T-helper 9 cell (primary cell): ENCODE results near the gene WIPF1.
A peak's percentile ranks its signal among the peaks of the same experiment; 100 is the strongest.

ENCODE experiments used
- DNase-seq: peaks from one replicate; pipeline ENCODE4 v3.0.0-alpha.2; 2020

WIPF1 gene

DNA sequence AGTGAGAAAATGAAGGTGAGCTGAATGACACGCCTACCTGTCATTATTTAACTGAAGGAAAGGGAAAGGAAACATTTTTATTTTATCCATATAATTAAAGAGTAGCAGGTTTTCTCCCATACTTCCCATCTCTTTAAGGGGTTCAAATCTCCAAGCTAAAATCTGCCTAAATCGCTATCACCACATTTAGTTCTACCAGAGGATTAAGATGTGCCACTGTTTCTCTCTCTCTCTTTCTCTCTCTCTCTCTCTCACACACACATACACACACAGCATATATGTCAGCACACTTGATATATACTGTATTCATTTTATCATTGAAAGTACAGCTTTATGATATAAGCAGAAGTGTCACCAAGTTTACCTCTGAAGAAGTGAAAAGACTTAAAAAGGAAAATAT, 3.1 kb downstream of the WIPF1 start:
- no peak for DNase-seq

DNA sequence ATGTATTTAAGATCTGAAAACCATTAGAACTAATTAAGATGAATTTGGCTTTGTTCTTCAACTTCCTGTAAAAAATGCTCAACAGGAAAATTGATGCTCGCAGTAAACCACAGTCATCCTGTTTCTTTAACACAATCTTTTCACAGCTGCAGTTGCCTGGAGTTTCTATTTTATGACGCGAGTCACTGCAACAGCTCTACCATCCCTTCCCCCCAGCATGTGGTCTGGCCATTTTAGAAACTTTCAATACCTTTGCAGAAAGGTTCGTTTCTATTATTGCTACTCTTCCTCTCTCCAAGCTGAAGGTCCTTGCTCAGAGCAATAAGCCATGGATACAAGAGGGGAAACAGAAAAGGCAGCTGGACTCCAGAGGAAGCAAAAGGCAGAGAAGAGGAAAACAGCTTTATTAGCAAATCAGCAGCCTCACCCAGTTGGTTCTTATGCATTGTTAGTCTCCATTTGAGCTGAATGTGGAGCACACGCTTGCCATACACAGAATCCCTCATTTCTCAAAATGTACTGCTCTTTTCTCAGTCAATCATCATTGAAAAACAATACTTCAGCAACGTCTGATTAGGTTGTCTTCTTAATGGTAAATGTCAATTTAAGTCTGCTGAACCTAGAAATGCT, 3.9 kb downstream of the WIPF1 start:
- peak; percentile 45 for DNase-seq

DNA sequence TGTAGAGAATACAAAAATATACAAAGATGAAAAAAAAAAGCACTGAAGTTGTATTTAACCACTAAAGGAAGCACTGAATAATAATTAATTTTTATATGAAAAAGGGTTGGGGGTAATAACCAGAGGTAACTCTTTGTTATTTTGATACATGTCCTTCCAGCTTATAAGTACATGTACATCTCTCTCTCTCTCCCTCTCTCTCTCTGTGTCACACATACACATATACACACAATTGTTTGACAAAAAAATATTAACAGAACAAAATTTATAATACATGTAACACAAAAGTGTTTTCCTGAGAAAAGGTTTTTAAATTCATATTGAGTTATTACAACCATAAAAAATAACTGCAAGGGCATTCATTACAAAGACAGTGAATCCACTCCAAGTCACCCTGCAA, 4.6 kb downstream of the WIPF1 start:
- no peak for DNase-seq

- no peak for DNase-seq
Observed at GRCh38 chr2:174591740-174592139, 5.9 kb downstream of the WIPF1 start.

- DNase-seq = no peak
Observed at GRCh38 chr2:174590928-174591648, 6.5 kb downstream of the WIPF1 start.

DNA sequence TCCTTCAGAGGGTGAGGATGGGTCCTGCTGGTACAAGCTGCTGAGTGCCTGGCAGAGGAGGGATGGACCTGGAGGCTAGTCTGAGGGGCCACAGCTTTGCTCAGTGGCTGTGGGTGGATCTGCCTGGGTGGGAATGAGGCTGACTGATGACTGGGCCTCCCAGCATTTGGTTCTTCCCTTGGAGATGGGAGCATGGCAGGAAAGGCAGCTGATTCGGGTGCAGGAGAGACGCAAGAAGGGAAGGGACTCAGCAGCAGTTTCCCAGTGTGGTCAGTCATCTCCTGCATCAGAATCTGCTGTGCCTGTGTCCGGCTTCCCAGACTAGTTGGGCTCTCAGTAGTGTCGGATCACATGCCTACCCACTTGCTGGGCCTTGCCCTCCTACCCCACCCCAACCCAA, 7.3 kb downstream of the WIPF1 start:
- DNase-seq = no peak

- DNase-seq = no peak
Observed at GRCh38 chr2:174589334-174589733, 8.3 kb downstream of the WIPF1 start.

DNA sequence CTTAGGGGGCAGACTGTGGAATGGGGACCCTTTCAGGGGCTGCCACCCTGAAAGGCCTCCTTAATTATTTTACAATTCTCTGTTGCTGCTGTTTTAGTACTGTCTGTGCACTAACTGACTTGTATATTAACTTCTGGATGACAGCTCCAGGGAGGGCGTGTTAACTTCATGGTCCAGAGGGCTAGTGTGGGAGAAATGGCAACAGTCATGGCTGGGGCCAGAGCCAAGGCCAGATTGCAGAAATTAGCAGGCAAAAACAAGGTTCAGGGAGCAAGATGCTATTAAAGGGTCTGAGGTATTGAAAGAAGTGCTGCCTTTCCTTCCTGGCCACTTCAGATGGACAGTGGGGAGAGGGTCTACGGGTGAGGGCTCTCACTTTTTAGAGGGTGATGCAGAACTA, 9.1 kb downstream of the WIPF1 start:
- DNase-seq = no peak

GRCh38 chr2:174587579-174587978, 10.0 kb downstream of the WIPF1 start:
- no peak for DNase-seq

- no peak for DNase-seq
Observed at GRCh38 chr2:174586418-174587295, 10.9 kb downstream of the WIPF1 start.

- no peak for DNase-seq
Observed at GRCh38 chr2:174585657-174586252, 11.8 kb downstream of the WIPF1 start.

DNA sequence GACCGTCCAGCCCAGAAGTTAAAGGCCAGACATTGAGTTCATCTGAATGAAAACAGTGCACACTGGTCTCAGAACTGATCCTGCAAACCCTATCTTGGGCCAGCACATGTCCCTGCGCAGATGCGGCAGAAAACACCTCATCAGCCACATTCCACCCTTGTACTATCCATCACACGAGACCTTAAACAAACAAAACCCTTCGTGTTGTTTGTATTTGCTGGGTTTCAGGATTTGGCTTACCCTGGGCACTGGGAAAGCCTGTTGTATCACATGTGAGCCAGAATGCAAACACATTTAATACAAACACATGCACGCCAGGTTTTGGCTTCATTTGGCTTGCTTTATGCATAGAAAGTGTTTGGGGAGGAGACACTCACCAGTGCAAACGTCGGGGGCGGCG, 12.5 kb downstream of the WIPF1 start:
- DNase-seq = no peak

DNA sequence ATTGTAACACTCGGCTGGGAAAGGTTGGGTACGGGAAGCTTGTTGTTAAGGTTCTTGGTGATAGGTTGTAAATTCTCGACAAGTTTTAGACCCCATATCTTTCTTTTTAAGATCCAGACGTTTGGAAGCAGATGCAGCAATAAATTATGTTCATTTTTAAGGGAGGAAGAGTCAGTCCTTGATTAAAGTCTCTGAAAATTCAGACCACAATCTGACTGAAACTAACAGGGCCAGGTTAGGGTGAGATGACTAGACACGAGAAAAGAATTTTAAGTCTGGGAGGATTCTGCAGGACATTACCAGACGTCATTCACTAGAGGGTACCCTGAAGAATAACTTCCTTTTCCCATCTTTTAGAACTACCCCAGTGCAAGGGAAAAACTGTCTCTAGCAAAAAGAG, 16.1 kb downstream of the WIPF1 start:
- no peak for DNase-seq

DNA sequence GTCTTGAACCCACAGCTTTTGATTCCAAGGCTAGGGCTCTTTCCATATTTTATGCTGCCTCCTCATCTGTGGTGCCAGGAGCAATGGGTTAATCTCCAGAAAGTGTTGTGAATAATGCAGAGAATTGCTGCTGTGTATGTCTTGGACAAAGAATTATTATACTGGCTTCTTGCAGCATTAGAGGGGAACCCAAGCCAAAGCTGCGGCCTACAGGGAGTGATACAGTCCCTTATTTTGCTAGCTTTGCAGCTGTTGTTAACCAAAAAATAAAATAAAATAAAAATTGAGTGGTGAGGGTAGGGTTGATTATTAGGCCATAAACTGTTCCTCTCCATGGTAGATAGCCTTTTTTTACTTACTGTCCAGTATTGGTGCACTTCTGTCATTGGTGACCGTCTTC, 16.7 kb downstream of the WIPF1 start:
- DNase-seq = no peak

- peak; percentile 31 for DNase-seq
Observed at GRCh38 chr2:174577967-174578589, 19.5 kb downstream of the WIPF1 start.

GRCh38 chr2:174575124-174575776, 22.4 kb downstream of the WIPF1 start:
- no peak for DNase-seq

- DNase-seq = no peak
Observed at GRCh38 chr2:174574657-174575056, 22.9 kb downstream of the WIPF1 start.

- DNase-seq = no peak
Observed at GRCh38 chr2:174573621-174574081, 24.0 kb downstream of the WIPF1 start.

GRCh38 chr2:174572556-174572955, 25.0 kb downstream of the WIPF1 start:
- DNase-seq = no peak

GRCh38 chr2:174571669-174572323, 25.8 kb downstream of the WIPF1 start:
- DNase-seq = no peak

DNA sequence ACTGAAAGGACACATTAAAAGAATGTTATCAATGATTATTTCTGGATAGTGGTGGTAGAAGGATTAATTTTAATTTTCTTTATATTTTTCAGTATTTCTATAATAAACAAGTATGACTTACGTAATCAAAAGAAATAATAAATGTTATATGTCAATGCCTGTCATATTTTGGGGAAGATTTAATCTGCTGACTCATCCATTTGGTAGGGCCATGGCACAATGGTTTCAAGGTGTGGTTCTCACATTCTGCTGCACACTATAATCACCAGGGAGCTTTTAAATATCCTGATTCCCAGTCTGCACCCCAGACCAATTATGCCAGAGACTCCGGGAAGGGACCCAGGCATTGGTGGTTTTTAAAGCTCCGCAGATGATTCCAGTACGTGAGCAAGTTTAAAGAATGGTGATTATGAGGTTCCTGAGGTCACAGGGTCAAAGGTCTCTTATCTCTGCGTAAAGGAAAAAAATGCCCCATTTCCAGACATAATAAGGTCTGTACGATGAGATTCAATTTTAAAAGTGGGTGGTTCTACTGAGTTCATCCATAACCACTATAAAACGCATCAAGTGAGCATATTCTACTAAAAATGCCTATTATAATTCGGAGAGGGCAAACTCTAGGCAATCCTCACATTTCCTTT, 27.2 kb downstream of the WIPF1 start:
- no peak for DNase-seq
